A673 (cell line): ENCODE data around the gene PPARG.

ENCODE experiments used
- CTCF ChIP-seq: fragments of 300-800, 200-600 bp; sonication (generic); conservative IDR thresholded peaks from 2 replicates; pipeline ENCODE4 v1.5.1; 2017; ENCODE audit warnings: low read depth, mild to moderate bottlenecking, antibody characterized with exemption, low read length, moderate library complexity, mixed read lengths
- EZH2 ChIP-seq: fragments of 200-600 bp; sonication (generic); IDR thresholded peaks from 2 replicates; pipeline ENCODE4 v1.6.1; 2017; ENCODE audit warnings: borderline replicate concordance, low read depth, mild to moderate bottlenecking, mixed read lengths, antibody characterized with exemption, low read length; ENCODE audit not compliant: poor library complexity, severe bottlenecking

DNA sequence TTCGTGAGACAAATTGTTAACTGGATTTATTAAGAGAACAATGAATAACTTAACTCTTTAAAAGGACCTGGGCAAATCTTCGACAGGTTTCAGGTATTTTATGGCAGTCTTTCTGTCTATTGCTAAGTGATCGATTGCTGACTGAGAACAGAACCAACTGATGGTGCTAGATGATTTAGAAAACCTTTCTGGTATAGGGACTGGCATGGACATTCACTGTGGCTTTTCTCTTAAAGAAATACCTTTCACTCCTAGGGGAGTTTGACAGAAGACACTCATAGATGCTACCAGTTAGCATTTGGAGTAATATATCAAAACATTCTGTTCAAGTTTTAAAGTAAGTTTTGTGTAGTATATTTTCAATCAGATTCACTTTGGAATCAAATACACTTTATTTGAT, 654 bp downstream of the PPARG start:
- TF ChIP-seq EZH2 (peak; percentile 42), CTCF (no peak)
